ENCODE results near the gene FIBCD1.

Gene FIBCD1

DNA sequence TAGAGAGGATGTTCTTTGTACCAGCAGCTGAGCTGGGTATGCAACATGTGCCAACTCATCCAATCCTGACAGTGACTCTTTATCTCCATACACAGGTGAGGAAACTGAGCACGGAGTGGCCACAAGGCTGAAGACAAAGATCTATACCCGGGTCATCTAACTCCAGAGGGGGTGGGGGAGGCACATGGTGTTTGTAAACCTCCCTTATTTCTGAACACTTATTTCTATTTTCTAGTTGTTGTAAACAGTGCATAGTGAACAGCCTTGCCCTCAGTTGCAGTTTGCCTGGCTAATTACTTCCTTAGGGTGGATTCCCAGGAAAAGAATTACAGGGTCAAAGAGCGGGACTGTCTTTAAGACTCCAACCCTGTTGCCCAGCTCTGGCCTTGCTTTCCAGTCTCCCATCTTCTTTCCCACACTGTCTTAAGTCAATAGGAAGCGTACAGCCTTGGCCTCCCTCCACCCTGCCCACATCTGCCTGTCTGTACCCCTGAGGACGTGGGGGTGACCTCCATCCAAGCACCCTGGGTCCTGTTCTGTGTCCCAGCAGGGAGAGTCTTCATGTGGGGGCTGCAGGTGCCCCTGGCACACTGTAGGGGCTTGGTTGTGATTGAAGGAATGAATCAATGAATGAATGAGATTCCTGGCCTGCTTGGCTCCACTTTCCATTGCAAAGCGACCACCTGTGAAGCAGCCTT, 13.2 kb upstream of the FIBCD1 start:
- no peak for DNase-seq

DNA sequence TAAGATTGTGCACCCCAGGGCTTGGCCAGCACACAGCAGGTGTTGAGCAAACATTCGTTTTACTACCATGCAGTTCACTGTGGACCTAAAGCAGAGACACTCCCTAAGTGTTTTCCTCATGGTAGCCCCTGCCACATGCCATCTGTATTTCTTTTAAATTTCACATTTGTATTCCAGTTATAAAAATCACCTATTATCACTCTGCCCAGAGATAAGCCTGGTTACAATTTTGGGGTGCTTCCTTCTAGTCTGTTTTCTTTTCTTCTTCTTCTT, 10.9 kb upstream of the FIBCD1 start:
- no peak for DNase-seq

DNA sequence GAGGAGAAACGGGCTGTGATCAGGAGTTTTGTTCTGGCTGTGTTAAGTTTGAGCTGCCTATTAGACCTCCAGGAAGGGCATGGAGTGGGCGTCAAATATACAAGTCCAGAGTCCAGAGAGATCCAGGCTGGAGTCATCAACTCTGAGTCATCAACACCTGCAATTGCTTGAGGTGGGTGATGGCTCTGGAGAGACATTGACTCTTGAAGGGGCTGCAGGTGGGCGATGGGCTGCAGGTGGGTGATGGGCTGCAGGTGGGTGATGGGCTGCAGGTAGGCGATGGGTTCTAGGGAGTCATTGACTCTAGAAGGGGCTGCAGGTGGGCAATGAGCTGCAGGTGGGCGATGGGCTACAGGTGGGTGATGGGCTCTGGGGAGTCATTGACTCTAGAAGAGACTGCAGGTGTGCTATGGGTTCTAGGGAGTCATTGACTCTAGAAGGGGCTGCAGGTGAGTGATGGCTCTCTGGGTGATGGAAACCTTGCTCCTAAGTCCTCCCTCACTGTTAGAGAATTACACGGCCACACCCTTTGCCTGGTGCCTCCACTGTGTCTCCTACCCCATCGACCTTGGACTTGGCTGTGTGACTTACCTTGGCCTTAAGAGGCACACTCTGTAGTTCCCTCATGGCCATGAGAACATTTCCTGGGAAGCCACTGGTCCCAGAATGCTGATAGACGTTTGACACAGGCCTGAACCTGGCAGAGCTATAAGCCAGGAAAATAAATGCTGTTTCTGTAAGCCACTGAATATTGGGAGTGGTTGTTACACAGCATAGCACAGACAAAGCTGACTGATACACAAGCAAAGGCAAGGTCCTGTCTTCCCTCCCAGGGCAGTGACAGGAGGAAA, 10.4 kb upstream of the FIBCD1 start:
- DNase-seq, result no peak

DNA sequence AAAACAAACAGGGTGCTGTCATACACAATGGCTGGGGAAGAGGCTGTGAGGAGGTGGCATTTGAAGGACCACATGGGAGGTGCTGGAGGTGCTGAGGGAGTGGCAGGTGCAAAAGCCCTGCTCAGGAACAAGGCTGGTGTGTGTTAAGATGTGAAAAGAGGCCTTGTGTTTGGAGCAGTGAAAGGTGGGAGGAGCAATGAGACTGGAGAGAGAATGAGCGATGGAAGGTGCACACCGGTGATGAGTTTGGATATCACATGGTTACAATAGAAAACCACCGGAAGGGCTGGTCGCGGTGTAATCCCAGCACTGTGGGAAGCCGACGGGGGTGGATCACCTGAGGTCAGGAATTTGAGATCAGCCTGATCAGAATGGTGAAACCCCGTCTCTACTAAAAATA, 9.2 kb upstream of the FIBCD1 start:
- no peak for DNase-seq

DNA sequence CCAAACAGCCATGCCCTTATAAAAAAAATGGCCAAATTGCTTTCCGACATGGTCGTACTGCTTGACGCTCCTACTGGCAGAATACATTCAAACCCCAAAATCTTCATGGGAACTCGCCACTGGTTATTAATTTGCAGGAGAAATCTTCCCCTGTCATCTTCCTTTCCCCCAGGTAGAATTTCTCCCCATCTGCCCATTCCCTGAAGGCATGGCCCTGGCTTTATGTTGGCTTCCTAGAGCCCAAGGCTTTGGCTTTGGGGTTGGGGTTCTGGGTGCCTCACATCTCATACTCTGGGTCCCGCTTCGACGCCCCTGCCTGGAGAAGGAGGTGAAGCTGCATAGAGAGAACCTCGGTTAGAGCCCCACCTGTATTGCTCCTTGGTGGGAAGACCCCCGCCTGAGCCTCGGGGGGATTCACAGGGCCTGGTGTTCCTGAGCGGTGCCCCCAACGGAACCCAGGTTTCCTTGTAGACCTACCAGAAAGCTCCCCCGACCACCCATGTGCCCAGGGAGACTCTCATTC, 8.6 kb upstream of the FIBCD1 start:
- DNase-seq, result no peak

DNA sequence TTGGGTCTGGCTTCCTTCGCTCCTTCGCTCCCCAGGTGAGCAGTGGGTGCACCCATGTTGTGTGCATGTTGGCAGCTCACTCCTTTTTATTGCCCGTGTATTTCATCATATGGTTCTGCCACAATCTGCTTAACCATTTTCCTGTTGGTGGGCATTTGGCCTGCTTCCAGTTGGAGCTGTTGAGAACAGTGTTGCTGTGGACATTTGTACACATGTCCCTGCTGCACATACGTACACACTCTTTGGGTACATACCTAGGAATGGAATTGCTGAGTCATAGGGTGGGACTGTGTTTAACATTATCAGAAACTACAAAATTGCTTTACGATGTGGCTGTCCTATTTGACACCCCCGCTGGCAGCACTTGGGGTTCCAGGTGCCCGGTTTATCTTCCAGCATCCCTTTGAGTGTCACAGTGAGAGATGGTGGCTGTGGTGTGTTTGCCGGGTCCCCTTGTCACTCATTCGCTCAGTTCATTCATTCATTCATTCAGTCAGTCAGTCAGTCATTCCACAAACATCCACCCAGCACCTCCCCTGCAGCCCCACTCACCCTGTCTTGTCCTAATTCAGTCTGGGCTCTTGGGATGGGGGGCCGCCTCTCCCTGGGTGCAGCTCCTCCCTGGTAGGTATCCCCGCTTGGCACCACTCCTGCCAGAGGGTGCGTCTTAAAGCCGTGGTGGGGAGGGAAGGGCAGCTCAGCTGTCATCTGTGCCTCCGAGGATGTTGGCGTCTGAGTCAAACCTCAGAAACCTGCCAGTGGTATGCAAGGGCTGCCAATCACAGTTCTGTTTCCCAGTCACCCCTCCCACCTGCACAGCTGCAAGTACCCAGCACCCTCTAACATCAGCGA, 7.9 kb upstream of the FIBCD1 start:
- DNase-seq, result no peak

DNA sequence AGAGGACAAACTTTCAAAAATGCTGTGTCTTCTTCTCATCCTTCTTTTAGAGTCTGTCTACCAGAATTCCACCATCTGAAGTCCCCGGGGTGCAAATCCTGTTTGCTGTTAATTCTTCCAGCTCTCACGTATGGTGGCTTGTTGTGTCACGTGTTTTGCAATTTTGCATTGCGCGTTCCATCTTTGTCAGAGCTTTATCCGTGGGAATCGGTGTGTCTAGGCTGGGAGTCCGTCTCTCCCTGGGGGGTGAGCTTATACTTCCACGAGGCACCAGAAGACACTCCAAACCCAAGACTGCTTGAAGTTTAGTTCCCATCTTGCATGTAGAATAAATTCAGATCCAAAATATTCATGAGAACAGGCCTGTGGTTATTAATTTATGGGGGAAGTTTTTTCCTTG, 6.1 kb upstream of the FIBCD1 start:
- DNase-seq, result no peak

DNA sequence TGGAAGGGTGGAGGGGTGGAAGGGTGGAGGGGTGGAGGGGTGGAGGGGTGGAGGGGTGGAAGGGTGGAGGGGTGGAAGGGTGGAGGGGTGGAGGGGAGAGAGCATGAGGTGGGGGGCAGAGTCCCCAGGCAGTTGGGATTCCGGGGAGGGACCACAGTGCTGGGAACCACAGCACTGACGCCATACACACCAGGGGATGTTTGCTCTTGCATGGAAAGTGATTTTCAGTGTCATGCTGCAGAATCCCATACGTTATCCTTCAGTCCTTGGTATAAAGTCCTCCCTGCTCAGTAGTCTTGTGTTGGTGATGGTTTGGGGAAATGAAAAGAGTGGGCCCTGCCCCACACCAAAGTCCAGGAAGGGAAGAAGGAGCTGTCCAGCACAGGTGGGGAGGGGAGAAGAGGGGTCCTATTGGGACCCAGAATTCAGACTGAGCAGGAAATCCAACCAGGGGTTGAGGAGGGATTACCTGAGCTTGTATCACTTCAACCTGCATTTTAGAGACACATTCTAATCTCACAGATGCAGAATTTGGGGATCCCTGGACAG, 5.5 kb upstream of the FIBCD1 start:
- no peak for DNase-seq

DNA sequence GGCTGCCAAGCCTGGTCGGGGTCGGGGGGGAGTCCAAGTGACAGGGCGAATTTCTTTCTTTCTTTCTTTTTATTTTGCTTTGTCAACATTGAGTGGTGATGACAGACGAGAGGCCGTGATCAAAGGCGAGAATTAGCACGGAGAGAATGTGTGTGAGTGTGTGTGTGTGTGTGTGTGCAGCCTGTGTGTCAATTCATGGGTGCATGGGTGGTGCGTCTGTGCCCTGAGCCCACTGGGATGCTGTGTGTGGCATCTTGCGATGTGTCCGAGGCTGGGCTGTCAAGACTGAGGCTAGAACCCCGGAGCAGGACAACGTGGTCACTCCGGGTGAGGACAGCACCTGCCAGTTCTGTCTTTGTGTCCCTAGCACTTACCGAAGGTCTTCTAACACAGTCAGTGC, 4.7 kb upstream of the FIBCD1 start:
- no peak for DNase-seq

DNA sequence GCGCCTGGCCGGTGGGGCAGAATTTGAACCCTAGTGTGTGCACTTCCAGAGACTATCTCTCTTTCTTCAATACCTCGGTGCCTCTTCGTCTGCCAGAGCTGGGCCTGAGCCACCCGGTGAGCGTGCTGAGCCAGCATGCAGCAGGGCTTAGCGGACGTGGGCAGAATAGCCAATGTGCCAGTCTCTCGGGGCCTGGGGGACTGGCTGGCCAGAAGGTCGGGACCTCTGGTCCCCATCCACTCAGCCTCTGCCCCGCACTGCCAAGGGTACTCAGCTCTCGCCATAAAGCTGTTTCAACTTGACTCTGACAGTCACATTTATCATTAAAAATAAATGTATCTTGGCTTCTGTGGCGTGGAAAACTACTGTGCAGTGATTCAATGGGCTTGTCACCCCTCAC, 4.2 kb upstream of the FIBCD1 start:
- no peak for DNase-seq

DNA sequence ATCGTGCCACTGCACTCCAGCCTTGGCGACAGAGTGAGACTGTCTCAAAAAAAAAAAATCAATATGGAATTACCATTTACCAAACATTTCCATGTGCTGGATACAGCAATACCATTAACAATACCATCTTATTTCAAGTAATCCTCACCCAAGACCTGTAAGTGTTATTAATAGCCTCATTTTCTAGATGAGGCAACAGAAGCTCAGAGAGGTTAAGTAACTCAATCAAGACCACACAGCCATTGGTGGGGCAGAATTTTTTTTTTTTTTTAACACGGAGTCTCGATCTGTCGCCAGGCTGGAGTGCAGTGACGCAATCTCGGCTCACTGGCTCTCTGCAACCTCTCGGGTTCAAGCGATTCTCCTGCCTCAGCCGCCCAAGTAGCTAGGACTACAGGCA, 3.6 kb upstream of the FIBCD1 start:
- DNase-seq, result no peak

DNA sequence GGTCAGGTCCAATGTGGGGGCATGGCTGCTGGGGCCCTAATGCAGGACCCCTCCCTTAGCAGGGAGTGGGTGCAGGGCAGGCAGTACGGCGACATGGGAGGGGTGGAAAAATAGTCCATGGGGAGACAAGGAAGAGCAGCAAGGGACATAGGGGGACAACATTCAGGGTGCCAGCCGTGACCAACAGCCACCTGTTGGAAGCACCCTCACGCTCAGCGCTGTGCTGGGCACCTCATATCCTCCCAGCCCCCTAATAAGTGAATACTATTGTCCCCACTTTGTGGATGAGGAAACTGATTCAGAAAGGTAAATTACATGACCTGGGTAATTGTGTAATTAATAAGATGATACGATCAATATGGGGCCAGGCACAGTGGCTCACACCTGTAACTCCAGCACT, 3.0 kb upstream of the FIBCD1 start:
- no peak for DNase-seq

DNA sequence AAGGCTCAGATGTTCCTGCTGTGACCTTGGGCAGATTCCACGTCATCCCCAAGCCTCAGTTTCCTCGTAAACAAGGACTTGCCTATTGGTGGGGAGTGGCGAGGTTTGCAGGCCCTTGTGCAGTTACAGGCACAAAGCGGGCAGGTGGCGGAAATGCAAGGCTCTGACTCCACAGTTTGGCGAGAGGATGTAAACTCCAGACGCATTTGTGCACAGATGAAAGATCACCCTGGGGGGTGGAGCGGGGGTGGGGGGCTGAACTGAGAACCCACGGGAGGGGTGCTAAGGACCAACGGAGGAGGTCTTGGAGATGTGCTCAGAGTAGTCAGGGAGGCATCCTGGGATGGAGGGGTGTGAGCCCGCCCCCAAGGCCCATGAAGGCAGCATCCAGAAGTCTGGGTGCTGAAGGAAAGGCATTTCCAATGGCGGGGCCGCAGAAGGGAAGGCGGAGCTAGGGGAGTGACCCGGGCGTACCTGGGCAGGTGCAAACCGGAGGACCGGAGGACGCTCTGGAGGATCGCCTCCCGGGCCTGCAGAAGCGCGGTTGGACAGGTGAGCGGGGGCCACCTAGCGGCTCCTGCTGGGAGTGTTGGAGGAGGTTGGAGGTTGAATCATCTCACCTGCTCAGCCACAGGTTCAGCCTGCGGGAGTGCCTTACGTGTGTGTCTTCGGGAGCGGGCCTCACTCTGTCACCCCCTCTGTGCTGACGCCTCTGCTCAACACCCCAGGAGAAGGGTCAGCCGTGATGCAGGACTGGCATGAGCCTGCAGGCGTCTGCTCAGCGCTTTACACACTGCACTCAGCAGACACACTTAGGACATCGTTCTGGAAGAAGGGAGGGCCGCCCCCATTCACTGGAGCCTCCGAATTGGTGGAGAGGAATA, 1.9 kb upstream of the FIBCD1 start:
- DNase-seq, result no peak

DNA sequence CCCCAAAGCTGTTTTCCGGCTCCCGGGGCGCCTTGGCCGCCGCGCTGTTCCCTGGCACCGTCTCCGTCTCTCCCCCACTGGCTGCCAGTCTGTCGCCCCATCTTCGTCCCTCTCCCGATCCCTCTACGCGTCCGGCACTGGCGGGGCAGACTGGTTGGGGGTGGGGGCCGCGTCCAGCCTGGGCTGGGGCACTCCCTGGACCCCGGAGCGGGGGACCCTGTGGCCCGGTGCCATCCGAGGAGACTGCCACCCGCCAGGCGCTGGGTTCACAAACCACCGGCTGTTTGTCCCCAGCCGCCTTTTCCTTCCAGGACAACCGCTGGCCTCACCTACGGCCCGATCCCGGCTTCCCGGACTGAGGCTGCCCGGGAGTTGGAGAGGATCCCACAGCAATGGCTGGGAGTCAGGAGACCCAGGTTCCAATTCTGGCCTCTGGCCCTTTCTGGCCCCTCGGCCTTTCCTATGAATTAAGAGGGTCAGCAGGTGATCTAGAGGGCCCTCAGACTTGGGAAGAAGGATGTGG, 1.0 kb upstream of the FIBCD1 start:
- no peak for DNase-seq

DNA sequence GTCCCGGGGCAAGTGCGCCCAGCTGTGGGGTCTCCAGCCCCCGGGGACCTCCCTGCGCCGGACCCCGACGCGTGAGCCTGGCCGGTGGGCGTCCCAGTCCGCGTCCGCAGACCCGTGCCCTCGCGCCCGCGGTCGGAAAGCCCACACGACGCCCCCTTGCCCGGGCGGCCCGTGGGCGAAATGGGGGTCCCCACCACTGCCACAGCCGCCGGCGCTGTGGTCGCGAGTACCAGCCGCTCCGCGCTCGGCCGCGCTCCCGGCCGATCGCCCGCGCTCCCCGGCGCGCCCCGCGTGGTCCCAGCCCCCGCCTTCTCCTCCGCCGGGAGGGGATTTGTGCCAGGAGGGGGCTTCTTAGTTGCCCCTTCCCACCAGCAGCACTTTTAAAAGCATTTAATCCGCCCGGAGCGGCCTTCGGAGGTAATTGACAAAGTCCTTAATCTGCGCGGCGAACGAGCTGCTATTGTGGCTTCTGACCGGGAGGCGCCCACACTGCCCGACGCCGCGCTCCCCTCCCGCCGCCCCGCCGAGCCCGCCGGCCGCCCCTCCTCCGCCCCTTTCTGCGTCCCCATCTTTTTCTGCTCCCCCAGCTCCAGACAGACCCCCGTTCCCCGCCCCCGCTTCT, 469 bp upstream of the FIBCD1 start:
- DNase-seq, result no peak

DNA sequence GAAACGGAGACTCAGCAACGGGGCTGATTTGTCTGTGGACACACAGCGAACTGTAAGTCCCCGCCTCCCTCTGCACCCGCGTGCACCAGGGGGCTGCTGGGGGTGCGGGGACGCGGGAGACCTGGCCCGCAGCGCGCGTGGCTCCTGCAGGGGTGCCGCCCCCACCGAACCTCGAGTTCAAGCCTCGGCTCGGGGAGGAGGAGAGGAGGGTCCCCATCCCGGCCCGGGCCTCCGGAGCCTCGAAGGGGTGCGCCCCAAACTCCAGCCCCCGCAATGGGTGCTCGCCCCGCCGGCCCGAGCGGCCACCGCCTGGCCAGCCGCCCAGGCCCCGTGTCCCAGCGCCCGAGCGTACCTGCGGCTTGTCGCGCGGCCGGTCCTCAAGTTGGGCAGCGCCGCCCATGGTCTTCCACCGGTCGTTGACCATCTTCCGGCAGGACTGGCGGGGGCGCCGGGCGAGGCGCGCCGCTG, 829 bp downstream of the FIBCD1 start:
- DNase-seq, result no peak

DNA sequence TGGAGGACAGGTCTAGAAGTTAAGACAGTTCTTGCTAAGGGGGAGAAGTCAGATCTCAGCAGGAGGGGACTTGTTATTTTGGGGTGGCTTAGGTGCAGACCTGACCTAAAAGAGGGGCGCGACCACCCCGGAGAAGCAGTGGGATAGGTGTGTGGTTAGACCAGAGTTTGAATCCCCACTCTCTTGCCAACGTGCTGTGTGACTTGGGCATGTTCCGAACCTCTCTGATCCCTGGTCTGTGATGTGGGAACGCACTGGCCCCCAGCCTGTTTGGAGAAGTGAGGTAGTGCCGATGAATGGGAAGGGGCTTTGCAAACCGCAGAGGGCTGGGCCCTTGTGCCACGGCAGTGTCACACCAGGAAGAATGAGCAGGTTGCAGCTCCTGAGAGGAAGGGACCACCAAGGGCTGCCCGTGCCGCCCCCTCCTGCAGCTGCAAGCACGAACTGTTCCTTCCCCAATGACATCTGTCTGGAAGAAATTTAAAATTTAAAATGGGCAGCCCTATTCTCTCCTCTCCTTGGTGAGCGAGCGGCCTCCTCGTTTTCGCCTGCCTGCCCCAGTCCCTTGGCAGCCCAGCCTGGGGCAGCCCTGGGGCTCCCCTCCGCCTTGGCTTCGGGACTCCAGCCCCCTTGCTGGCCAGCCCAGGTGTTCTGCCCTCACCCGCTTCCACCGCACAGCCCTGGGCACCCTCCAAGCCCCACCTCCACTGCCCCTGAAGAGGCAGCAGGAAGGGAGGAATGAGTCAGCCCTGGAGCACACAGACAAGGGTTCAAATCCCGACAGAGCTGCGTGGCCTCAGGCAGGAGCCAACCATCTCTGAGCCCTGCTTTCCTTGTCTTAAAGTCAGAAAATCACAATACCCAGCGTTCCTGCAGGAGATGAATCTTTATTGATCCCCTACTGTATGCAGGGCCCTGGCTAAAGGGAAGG, 1.6 kb downstream of the FIBCD1 start:
- no peak for DNase-seq

DNA sequence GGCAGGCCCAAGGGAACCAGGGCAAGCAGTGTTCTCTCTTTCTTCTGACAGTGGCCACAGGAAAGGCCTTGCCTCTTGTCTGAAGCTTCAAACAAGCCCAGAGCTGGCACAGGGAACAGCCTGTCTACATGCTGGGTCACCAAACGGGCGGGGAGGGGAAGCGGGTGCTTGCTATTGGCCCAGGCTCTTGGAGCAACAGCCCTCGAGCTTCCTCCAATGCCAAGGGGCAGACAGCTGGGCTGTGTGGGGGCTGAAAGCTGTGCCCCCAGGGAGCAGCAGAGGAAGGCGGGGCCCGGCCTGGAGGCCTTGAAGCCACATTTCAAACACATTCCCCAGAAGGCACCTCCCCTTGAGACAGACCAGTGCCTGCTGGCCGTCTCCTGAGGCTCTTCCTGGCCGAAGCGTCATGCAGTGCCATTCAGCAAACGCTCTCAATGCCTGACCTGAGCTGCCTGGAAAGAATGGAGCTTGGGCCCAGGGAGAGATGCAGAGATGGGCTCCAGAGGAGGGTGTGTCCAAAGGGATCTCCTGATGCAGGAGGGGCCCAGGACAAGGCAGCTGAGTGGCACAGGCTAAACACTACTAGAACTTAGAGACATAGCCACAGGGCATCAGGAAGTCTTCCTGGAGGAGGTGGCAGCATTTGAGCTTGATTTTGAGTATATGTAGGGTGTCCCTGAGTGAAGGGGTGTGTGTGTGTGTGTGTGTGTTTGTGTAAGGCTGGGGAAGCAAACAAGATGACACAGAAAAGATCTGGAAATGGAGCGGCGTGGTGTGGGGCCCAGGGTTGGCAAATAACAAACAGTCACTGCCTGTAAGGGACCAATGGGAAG, 2.5 kb downstream of the FIBCD1 start:
- DNase-seq, result no peak

DNA sequence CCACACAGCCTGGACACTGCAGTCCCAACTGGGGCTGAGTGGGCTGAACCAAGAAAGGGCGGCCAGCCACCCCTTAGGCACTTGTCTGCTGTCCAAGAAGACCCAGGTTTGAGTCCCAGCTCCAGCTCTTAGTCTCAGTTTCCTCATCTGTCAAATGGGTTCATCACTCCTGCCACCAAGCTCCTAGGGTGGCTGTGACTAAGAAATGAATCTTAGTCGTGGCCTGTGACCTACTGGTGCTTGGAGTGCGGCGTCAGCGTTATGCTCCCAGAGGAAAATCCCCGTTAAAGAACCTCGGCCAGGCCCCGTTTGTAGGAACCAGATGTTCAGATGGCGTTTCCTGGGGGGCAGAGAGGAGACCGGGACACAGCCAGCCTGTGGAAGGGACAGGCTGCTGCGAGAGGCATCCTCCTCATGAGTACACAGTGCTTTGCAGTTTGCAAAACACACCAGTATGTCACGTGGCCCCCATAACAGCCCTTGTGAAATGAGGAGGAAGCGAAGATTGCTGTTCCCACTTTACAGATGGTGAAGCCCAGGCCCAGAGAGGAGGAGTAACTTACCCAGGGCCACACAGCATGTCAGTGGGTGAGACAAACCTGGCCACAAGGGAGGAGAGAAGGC, 3.3 kb downstream of the FIBCD1 start:
- DNase-seq, result no peak

Measured in KG1 (cell line).